ENCODE measurements around the gene TMTC3.

The TMTC3 gene

DNA sequence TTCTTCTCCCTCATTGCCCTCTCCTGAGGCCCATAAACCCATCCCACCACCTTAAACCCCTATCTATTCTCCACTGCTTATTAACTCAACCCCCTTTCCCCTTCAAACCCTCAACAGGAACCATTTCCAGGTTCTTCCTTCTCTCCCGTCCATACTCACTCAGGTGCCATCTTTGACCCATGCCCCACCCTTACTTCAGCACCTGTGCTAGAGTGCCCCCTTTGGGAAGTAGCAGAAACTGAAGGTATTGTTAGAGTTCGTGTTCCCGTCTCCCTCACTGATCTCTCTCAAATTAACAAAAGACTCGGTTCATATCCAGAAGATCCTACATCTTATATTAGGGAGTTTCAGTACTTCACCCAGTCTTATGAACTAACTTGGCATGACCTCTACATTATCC lies 86.6 kb downstream of the TMTC3 start:
- FAIRE-seq = no peak

DNA sequence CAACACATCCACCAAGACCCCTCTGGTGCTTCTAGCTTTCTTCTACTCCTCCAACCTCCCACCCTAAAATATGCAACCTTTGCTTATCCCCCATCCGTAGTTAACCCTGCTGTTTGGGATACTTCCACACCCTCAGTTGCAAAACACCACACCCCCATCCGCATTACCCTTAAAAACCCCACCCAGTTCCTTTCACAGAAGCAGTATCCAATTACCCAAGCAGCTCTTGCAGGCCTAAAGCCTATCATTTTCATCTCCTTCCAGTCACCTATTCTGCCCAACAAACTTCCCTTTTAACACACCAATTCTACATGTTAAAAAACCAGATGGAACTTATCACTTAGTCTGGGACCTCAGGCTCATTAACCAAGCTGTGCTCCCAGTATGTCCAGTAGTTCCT lies 88.2 kb downstream of the TMTC3 start:
- no peak for FAIRE-seq

DNA sequence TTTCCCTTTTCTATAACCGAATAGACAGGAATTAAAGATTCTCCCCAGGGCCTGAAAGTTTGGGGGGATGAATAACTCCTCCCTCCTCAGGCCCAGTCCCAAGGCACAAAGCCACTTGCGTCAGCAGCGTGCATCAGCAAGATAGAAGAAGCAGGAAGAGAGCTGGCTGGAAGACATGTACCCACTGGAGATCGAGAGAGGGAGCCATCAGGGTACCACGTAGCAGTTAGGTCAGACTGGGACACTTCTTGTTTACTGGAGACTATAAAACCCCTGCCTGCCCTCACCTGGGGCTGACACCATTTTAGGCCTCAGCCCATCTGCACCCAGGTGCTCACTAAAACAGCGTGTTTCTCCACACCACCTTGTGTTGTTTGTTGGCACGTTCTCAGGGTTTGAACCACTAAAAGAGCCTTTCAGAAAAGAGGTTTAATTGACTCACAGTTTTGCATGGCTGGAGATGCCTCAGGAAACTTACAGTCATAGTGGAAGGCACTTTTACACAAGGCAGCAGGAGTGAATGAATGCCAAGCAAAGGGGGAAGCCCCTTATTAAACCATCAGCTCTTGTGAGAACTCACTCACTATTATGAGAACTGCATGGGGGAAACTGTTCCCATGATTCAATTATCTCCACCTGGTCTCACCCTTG lies 93.2 kb downstream of the TMTC3 start:
- no peak for FAIRE-seq

DNA sequence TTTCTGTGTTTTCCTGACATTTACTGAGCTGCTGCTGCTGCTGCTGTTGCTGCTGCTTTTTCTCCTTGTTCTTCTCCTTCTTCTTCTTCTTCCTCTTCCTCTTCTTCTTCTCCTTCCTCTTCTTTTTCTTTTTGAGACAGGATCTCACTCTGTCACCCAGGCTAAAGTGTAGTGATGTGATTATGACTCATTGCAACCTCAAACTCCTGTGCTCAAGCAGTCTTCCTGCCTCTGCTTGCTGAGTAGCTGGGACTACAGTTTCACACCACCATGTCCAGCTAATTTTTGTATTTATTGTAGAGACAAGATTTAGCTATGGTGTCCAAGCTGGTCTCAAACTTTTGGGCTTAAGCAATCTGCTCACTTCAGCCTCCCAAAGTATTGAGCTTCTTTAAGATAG lies 95.8 kb downstream of the TMTC3 start:
- no peak for FAIRE-seq

DNA sequence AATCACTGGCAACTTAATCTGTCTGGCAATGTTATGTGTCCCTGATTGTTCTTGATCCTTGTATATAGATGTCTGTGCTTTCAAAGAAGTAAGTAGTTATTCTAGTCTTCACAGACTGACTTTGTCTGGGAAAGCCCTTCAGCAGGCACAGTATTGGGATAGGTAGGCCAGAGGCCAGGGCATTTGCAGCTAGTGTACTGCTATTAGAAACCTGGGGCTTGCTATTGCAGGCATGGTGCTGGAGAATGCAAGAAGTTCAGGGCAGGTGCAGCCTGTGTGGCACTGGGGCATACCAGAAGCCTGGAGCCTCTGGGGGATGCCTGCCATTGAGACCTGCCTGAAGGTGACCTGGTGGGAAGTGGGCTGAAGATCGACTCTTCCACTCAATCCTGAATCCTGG lies 96.3 kb downstream of the TMTC3 start:
- FAIRE-seq = no peak

DNA sequence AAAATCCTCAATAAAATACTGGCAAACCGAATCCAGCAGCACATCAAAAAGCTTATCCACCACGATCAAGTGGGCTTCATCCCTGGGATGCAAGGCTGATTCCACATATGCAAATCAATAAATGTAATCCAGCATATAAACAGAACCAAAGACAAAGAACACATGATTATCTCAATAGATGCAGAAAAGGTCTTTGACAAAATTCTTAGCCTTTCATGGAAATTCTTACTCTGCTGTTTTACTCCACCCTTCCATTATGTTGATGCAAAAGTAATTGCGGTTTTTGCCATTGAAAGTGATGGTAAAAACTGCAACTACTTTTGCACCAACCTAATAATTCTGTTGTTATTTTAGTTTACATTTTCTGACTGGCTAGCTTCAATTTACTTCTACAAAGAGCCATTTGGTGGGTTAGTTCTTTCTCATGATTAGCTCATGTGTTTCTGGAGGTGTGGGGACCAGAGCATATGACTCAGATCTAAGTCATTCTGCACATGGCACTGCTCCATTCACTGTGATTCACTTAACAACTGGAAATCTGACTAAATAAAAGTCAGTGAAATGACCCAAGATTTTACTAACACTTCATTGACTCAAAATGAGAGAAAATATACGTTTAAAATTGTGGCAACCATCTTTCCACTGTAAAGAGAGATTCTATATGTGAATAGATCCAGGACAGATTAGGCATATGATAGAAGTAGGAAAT lies 99.9 kb downstream of the TMTC3 start:
- no peak for FAIRE-seq

DNA sequence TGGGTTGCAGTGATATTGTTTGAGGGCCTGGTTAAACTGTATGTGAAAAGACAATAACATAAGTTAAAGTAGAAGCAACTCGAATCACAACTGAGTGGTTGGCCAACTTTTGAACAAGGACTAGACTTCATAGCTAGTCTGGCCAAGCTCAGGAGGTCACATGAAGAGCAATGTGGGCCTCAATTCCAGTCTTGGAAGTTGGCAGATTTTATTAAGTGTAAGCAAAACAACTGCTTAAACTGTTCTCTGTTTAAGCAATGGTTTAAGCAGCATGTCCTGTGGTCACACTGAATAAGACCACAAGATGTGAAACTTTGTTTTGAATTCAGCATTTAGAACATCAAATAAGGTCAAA lies 100.4 kb downstream of the TMTC3 start:
- FAIRE-seq = no peak

DNA sequence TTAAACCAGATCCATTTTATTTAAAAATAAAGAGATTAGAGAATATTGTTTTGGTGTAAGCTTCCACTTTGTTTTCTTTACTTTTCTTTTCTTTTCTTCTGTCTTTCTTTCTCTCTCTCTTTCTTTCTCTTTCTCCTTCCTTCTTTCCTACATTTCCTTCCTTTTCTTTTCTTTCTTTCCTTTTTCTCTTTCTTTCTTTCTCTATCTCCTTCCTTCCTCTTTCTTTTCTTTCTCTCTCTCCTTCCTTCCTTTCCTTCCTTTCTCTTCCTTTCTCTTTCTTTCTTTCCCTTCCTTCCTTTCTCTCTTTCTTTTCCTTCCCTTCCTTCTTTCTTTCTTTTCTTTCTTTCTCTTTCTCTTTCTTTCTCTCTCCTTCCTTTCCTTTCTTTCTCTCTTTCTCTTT lies 100.8 kb downstream of the TMTC3 start:
- no peak for FAIRE-seq

DNA sequence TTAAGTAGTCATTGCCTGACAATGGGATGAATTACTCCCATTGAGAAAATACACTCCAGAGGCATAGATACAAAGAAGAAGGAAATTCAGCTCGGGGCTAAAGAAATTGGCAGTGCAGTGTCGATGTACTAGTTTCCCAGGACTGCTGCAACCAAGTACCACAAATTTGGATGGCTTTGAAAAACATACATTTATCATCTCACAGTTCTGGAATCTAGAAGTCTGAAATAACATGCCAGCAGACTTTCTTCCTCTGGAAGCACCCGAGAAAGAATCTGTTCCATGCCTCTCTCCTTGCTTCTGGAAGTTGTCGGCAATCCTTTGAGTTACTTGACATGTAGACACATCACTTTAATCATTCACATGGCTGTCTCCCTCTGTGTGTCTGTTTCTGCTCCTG lies 101.9 kb downstream of the TMTC3 start:
- FAIRE-seq = no peak

DNA sequence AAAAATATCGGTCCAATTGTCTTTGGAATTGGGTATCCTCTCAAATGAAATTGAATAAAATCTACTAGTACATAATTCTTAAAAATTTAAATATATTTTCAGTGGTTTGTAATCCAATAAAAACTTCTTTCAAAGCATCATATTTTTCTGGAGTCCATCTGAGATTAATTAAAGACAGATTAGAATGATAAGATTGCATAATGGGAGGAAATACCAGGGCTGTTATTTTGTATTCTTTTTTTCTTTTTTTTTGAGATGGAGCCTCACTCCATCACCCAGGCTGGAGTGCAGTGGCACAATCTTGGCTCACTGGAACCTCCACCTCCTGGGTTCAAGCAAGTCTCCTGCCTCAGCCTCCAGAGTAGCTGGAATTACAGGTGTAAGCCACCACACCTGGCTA lies 103.8 kb downstream of the TMTC3 start:
- no peak for FAIRE-seq

DNA sequence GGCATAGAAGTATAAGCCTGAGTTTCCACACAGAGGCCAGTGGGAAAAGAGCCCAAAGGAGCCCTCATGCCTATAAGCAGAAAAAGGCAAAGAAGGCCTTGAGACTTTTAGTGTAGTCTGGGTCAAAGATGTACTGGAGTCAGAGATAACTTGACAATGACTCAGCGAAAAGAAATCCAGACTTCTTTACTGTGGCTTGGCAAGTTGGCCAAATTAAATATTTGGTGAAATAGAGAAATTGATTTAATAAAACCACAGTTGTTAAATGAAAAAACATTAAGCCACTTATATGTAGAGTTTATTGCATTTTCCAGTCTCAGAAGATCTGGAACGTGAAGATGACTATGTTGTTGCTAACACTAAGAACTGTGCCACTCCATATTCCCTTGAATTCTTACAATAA lies 105.1 kb downstream of the TMTC3 start:
- FAIRE-seq = no peak

DNA sequence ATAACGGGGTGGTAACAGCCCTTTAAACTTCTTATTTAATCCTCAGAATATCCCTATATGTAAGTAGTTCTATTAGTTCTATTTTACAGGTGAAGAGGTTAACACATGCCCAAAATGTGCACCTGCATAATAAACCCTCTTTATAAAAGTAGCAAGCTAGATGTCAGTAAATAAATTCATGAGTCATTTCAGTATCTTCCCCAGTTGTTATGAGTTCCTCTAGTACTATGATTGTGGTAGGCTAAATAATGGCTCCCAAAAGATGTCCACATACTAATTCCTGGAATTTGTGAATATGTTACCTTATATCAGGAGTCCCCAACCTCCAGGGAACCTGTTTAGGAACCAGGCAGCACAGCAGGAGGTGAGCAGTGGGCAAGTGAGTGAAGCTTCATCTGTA lies 106.5 kb downstream of the TMTC3 start:
- no peak for FAIRE-seq

Measured in islet of Langerhans (tissue), 1 donor.